GM19467 (cell line): ENCODE results near the gene JKAMP.

Source experiments
- ATAC-seq: cut with Tn5 transposase; IDR thresholded peaks from one replicate; pipeline ENCODE4 v1.9.1; 2021; ENCODE audit warnings: mild to moderate bottlenecking, moderate library complexity; ENCODE audit not compliant: unreplicated experiment

The JKAMP gene

GRCh38 chr14:59480166-59480565 is 4.2 kb upstream of the JKAMP start:
- no peak for ATAC-seq

GRCh38 chr14:59481407-59481806 is 2.9 kb upstream of the JKAMP start:
- no peak for ATAC-seq

GRCh38 chr14:59481871-59482540 is 2.3 kb upstream of the JKAMP start:
- no peak for ATAC-seq

GRCh38 chr14:59482541-59483331 is 1.6 kb upstream of the JKAMP start:
- no peak for ATAC-seq

DNA sequence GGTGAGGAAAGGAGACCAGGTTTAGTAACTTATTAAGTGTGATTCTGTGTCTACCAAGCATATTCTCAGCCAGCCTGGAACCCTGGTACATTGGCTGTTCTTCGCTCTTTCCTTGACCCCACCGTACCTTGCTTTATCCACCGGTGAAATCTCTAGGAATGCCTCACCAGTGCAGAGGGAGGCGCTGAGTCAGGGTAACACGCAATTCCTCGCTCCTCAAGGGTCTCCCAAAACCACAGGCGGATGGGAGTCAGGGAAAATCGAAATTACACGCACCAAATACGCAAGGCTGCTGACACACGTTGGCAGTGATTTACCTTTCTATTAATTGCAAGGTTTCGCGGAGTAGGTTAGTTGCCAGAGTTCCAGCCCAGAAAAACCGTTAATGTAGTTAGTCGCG is 954 bp upstream of the JKAMP start:
- no peak for ATAC-seq

DNA sequence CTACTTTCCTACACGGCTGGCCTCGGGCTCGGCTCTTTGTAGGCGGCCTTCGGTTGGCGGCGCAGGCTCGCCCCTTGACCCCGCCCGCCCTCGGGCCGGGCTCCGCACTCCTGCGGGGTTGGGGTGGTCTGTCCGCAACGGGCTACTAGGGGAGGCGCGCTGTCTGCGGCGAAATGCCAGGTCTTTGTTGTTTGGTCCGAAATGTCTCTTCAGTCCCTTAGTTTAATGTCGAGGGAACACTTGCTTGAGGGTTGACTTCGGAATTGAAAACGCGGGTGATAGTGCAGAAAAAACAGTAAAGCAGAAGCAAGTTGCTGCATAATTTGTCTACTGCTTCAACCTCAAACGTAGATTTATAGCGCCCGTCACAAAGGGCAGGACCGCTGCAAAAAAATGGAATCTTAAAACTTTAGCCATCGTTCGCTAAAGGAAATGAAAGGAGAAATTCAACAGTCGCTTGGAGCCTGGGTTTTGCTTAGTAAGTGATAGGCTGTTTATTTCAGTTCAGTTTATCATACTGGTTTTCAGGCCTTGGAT is 390 bp downstream of the JKAMP start:
- peak; percentile 36 for ATAC-seq

GRCh38 chr14:59490756-59491155 is 6.4 kb downstream of the JKAMP start:
- ATAC-seq, result no peak

GRCh38 chr14:59492384-59492783 is 8.1 kb downstream of the JKAMP start:
- ATAC-seq, result no peak

GRCh38 chr14:59500732-59501131 is 16.4 kb downstream of the JKAMP start:
- ATAC-seq, result no peak

GRCh38 chr14:59503256-59503655 is 18.9 kb downstream of the JKAMP start:
- ATAC-seq, result no peak

- ATAC-seq, result peak; percentile 83
Measured at GRCh38 chr14:59507063-59507751, 22.9 kb downstream of the JKAMP start.

GRCh38 chr14:59507752-59508103 is 23.4 kb downstream of the JKAMP start:
- ATAC-seq, result no peak

GRCh38 chr14:59509101-59509500 is 24.8 kb downstream of the JKAMP start:
- ATAC-seq, result no peak

- ATAC-seq, result no peak
Measured at GRCh38 chr14:59510001-59510400, 25.7 kb downstream of the JKAMP start.

GRCh38 chr14:59510966-59511365 is 26.6 kb downstream of the JKAMP start:
- ATAC-seq, result no peak

DNA sequence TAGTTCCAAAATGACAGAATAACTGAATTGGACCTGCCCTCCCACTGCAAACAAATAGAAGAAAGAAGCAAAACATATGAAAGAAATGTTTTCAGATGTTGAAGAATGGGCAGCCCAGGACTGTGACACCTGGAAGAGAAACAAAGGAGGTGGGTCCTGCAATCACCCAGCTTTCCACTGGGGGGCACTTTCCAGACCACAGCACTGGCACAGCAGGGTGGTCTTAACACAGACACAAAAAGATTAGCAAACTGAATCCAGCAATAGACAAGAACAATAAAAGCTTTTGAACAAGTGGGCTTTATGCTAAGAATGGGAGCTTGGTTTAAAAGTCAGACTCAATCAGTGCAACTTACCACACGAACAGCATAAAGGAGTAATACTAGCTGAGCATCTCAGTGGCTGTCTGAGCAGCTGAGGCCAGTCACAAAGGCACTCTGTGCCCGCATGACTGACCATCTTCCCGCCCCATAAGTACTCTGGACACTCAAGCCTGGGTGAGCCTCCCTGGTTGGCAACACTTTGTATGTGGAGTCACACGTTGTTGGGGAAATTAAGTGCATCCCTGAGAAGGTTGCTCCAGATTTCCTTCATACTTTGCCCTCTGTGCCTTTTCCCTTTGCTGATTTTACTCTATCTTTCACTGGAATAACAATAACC is 27.7 kb downstream of the JKAMP start:
- no peak for ATAC-seq

DNA sequence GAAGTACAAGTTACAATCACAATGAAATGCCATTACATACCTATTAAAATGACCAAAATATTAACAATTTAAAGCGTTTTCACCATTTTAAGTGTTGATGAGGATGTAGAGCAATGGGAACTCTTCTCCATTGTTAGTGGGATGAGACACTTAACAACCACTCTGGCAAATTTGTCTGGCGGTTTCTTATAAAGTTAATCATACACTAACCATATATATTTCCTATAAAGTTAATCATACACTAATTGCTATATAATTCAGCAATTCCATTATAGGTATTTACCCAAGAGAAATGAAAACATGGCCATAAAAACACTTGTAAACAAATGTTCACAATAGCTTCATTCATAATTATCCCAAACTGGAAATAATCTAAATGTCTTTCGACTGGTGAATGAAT is 35.9 kb downstream of the JKAMP start:
- ATAC-seq, result no peak

GRCh38 chr14:59529189-59529588 is 44.9 kb downstream of the JKAMP start:
- no peak for ATAC-seq

DNA sequence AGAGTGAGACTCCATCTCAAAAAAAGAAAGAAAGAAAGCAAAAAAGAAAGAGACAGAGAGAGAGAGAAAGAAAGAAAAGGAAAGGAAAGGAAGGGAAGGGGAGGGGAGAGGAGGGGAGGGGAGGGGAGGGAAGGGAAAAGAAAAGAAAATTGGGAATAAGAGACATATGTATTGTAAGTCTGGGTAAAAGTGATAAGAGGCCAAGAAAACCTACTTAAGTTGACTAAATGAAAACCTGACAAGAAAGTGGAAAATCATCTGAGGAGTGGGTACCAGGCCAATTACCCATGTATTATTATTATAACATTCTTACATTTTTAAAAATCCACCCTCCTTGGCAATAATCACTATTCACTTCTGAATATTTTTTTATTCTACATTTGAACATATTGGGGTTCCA is 46.0 kb downstream of the JKAMP start:
- no peak for ATAC-seq

DNA sequence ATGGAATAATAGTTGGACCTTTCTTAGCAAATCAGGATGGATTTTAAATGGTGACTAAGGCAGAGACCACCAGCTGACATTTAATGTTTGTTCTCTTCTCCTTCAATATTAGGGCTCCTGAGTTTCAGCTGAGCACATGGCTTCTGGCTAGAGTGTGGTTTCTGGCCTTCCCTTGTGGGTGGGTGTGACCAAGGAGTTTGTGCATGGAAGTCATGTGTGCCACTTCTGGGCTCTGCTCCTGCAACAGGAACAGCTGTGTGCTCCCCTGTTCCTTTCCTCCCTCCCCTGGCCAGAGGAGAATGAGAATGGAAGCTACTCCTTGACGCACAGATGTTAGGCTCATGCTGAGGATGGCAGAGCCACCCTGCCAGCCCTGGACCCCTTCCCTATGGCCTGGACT is 48.1 kb downstream of the JKAMP start:
- ATAC-seq, result no peak

- no peak for ATAC-seq
Measured at GRCh38 chr14:59534361-59534987, 50.2 kb downstream of the JKAMP start.
